GM18520 (cell line): ENCODE measurements around the gene LRRC56.

Experiments used
- ATAC-seq: cut with Tn5 transposase; IDR thresholded peaks from one replicate; pipeline ENCODE4 v1.9.1; 2021; ENCODE audit not compliant: unreplicated experiment

LRRC56 gene

DNA sequence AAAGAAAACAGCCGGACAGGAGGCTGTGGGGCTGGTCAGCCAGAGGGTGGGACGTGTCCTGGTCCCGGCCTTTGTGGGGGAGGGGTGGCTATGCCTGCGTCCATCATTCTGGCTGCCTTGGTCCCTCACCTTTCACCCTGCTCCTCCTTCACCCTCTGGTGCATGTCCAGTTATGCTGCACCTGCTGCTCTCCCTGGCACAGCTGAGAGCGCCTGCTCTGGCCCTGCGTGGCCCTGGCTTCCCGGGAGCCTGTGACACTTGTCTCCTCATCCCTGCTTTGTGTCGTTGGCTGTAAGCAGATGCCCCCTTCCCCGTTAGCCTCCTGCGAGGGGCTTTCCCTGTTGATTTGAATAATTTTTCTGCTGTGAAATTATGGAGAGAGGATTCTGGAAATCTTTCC is 55.6 kb downstream of the LRRC56 start:
- ATAC-seq = no peak

GRCh38 chr11:593347-593746 is 56.0 kb downstream of the LRRC56 start:
- no peak for ATAC-seq

DNA sequence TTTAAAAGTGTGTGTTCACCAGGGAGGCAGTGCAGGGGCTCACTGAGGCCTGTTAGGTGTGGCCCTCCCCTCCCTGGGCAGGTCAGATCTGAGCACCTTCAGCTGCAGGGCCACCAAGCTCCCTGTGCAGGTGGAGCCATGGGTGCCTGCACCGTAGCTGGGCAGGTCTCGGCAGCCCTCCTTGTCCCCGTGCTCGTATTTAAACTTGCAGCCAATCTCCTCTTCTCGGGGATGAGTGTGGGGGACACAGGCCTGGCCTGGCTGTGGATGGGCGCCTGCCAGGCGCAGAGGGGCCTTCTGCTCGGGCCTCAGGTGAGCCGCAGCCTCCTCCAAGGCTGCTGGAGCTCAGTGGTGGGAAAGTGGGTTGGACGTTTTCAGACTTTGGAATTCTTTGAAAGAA is 58.1 kb downstream of the LRRC56 start:
- ATAC-seq = no peak

DNA sequence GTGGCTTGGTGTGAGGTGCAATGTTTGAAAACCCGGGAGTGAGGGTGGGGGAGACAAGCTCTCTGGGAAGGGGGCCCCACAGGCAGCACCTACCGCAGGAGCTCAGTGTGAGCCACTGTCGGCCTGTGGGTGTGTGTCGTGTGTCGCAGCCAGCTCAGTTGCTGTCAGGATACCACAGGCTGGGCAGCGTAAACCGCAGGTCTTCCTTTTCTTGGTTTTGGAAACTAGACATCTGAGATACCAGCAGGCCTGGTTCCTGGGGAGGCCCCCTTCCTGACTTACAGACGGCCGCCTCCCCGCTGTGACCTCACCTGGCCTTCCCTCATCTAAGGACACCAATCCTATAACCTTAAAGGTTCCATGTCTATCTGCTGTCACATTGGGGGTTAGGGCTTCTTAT is 59.0 kb downstream of the LRRC56 start:
- ATAC-seq = no peak

DNA sequence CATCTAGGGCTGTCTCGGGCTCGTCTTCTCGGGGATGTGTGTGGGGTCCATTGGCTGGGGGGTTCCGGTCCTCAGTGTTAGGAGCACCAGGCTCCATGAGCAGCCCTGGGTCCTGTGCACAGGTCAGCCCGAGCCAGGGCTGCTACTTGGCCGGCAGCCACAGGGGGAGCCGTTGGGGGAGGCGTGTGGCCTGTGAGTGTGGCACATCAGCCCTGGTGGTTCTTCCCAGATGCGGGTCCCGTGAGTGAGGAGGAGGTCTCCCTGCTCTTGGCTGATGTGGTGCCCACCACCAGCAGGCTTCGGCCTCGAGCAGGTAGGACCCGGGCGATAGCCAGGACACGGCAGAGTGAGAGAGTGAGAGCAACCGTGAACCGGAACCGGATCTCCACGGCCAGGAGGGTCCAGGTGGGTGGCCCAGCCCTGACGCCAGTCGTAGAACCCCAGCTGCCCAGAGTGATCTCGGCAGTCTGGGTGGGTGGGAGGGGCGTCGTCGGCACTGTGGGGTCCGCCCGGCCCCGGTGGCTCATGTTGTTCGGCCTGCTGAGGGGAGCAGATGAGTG is 59.9 kb downstream of the LRRC56 start:
- ATAC-seq = no peak

- ATAC-seq = no peak
Measured at GRCh38 chr11:598005-598680, 60.8 kb downstream of the LRRC56 start.

DNA sequence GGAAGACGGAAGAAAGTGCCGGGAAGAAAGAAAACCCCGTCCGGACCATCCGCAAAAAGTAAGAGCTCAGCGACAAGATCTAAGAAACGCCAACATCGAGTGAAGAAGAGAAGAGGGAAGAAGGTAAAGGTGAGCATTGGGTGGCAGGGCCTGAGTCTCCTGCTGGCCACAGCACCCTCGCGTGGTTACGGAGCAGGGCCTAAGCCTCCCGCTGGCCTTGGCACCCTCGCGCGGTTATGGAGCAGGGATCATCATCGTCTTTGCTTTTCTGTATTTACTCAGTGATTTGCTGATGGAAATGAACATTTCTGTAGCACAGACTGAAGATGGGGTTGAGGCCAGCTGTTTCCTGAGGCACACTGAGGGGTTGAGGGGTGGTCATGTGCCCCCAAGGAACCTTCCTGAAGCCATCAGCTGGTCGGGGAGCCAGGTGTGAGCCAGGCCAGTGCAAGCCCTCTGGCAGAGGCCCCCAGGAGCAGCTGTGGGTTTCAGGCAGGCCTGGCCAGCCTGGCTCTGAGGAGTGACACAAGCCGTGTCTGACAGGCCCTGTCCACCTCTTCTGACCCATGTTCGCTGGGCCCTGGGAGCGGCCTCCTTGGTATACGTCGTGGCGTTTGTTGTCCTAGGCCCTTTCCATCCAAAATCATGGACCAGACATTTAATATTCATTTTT is 64.4 kb downstream of the LRRC56 start:
- ATAC-seq = no peak

- ATAC-seq = no peak
Measured at GRCh38 chr11:603154-603553, 65.8 kb downstream of the LRRC56 start.
